ENCODE results near the gene HMGN3. TPM values are rescaled to one million over a fixed set of nuclear protein-coding genes. Genes with fewer than 3 reads are reported as not detected.

The HMGN3 gene
- polyA plus RNA-seq, 1 of the 3 experiments (the other 2 are of a cell fraction) = 64.5 TPM

DNA sequence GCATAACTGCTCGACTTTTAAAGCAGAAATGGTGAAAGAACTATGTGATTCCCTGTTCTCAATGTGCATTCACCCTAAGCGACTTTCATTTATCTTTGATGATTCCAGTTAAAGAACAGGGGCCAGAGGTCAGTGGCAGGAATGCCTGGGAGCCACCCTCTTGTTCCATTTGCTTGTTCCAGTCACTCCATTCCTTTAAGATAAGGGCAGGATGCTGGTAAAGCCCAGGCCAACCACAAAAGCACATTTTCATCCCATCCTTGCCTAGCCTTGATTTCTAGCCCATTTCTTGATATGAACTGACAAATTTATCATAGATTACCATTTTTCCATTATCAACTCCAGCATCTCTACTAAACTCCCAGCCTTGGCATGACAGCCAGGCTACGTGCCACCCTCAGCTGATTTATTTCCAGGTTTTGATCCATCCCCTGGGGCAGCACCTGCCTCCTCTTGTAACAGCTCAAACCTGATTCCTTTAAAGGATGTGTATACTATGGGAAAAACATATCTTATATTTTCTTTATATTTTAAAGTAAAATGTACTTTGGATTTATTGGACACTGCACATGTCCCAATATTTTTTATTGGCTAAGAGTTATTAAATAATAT is 19.2 kb downstream of the HMGN3 start:
- Histone ChIP-seq H3K9ac (no peak overlapping the region), H3K4me3 (ENCODE audit: low read depth in 2 of 2, low read length in 1 of 2) (no peak overlapping the region), H2AFZ (ENCODE audit: low read depth) (no peak overlapping the region), H3K79me2 (ENCODE audit: insufficient read depth) (peaks cover 14% of the 10 kb centered on the region), H3K27me3 (ENCODE audit: insufficient read depth) (no peaks in the 10 kb centered on the region), H3F3A (replicated peaks; ENCODE audit: insufficient read depth) (no peaks in the 10 kb centered on the region), H3K4me1 (ENCODE audit: control insufficient read depth in 1 of 2, insufficient read depth in 2 of 2, low read depth in 1 of 2, low read length in 1 of 2) (peaks cover 0 to 7% of the 10 kb centered on the region in 2 experiments; a peak in 1 of 4 replicates), H3K36me3 (replicated peaks in 1 of 2; ENCODE audit: control insufficient read depth in 1 of 2, insufficient read depth in 2 of 2, low read length in 1 of 2) (peaks cover 0 to 4% of the 10 kb centered on the region in 2 experiments), H3K9me3 (no peaks in the 10 kb centered on the region), H4K20me1 (ENCODE audit: insufficient read depth) (peaks cover 4% of the 10 kb centered on the region; the same call in 1 of the 2 replicates), H3K9me2 (no peaks in the 10 kb centered on the region), H3K27ac (ENCODE audit: low read depth in 2 of 2, low read length in 1 of 2) (no peak overlapping the region; a peak in 1 of 4 replicates), H3K4me2 (no peak overlapping the region)
- no peak for DNase-seq
- ChIA-PET CTCF (no interaction called here), POLR2A (no interaction called here)
- no peak for TF ChIP-seq TAF1 (IDR thresholded peaks at IDR 0.05; ENCODE audit: borderline replicate concordance, low read depth, low read length)
- 90% methylated on average over 3 of the region's 3 CpGs for WGBS (ENCODE audit: low lambda C conversion rate)

DNA sequence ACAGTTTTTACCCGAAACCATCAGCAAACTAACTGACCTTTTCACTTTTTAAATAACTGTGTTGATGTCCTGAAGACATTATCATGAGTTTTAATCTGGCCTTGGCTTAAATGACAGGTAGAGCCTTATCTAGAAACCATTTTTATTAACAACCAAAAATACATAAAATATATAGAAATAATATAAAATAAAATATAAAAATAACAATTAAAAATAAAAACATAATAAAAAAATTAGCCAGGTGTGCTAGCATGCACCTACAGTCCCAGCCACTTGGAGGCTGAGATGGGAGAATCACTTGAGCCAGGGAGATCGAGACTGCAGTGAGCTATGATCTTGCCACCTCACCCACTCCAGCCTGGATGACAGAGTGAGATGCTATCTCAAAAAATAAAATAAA is 21.6 kb downstream of the HMGN3 start:
- CTCF ChIA-PET = no interaction called here
- H3K9ac ChIP-seq = no peak overlapping the region
- H3K36me3 ChIP-seq (replicated peaks in 1 of 2; ENCODE audit: control insufficient read depth in 1 of 2, insufficient read depth in 2 of 2, low read length in 1 of 2) = peaks cover 0 to 4% of the 10 kb centered on the region in 2 experiments
- POLR2A ChIA-PET = no interaction called here
- H4K20me1 ChIP-seq (ENCODE audit: insufficient read depth) = peaks cover 4% of the 10 kb centered on the region; the same call in 1 of the 2 replicates
- H3F3A ChIP-seq (replicated peaks; ENCODE audit: insufficient read depth) = no peaks in the 10 kb centered on the region
- peaks cover 9% of the 10 kb centered on the region; the same call in 1 of the 2 replicates for H3K79me2 ChIP-seq (ENCODE audit: insufficient read depth)
- WGBS (ENCODE audit: low lambda C conversion rate) = 95% methylated on average over 2 of the region's 2 CpGs
- TF ChIP-seq MEF2A (IDR thresholded peaks at IDR 0.05; ENCODE audit: borderline replicate concordance, low read depth) = no peak
- no peak for TF ChIP-seq TAF1 (IDR thresholded peaks at IDR 0.05; ENCODE audit: borderline replicate concordance, low read depth, low read length)
- no peak for TF ChIP-seq ELF1 (IDR thresholded peaks at IDR 0.05)
- no peak for TF ChIP-seq MXI1 (IDR thresholded peaks at IDR 0.05; ENCODE audit: low read depth, low read length)
- no peak for TF ChIP-seq CHD2 (IDR thresholded peaks at IDR 0.05; ENCODE audit: low read length, partially characterized antibody)
- no peak for TF ChIP-seq RXRA (IDR thresholded peaks at IDR 0.05; ENCODE audit: borderline replicate concordance, low read depth)
- TF ChIP-seq TEAD4 (IDR thresholded peaks at IDR 0.05; ENCODE audit: borderline replicate concordance, insufficient read depth) = no peak
- TF ChIP-seq, protein P1, sequence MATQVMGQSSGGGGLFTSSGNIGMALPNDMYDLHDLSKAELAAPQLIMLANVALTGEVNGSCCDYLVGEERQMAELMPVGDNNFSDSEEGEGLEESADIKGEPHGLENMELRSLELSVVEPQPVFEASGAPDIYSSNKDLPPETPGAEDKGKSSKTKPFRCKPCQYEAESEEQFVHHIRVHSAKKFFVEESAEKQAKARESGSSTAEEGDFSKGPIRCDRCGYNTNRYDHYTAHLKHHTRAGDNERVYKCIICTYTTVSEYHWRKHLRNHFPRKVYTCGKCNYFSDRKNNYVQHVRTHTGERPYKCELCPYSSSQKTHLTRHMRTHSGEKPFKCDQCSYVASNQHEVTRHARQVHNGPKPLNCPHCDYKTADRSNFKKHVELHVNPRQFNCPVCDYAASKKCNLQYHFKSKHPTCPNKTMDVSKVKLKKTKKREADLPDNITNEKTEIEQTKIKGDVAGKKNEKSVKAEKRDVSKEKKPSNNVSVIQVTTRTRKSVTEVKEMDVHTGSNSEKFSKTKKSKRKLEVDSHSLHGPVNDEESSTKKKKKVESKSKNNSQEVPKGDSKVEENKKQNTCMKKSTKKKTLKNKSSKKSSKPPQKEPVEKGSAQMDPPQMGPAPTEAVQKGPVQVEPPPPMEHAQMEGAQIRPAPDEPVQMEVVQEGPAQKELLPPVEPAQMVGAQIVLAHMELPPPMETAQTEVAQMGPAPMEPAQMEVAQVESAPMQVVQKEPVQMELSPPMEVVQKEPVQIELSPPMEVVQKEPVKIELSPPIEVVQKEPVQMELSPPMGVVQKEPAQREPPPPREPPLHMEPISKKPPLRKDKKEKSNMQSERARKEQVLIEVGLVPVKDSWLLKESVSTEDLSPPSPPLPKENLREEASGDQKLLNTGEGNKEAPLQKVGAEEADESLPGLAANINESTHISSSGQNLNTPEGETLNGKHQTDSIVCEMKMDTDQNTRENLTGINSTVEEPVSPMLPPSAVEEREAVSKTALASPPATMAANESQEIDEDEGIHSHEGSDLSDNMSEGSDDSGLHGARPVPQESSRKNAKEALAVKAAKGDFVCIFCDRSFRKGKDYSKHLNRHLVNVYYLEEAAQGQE (IDR thresholded peaks at IDR 0.05; ENCODE audit: low read depth, low read length) = no peak
- no peak overlapping the region for H2AFZ ChIP-seq (ENCODE audit: low read depth)
- H3K4me1 ChIP-seq (ENCODE audit: control insufficient read depth in 1 of 2, insufficient read depth in 2 of 2, low read depth in 1 of 2, low read length in 1 of 2) = peaks cover 0 to 7% of the 10 kb centered on the region in 2 experiments; a peak in 1 of 4 replicates
- no peak overlapping the region for H3K27ac ChIP-seq (ENCODE audit: low read depth in 2 of 2, low read length in 1 of 2)
- H3K9me3 ChIP-seq = no peaks in the 10 kb centered on the region
- no peak overlapping the region for H3K4me2 ChIP-seq
- H3K9me2 ChIP-seq = no peaks in the 10 kb centered on the region
- DNase-seq = no peak
- no peak overlapping the region for H3K4me3 ChIP-seq (ENCODE audit: low read depth in 2 of 2, low read length in 1 of 2)
- H3K27me3 ChIP-seq (ENCODE audit: insufficient read depth) = no peaks in the 10 kb centered on the region
